GM23248 (cell line): ENCODE measurements around the gene HOXC12. TPM values are rescaled to one million over a fixed set of nuclear protein-coding genes. Genes with fewer than 3 reads are reported as not detected.

Experiments used
- DNase-seq: peaks from one replicate; pipeline ENCODE4 v3.0.0-alpha.2; 2015
- H2AFZ ChIP-seq: fragments of 200-600 bp; sonication (generic); 2 replicates; pipeline ENCODE4 v1.6.1; 2016; ENCODE audit warnings: antibody characterized with exemption
- H3F3A ChIP-seq: fragments of 200-600 bp; sonication (generic); 2 replicates; pipeline ENCODE4 v1.6.1; 2016; ENCODE audit warnings: mild to moderate bottlenecking, antibody characterized with exemption, mixed run types; ENCODE audit not compliant: insufficient read depth
- H3K27ac ChIP-seq: fragments of 200-600 bp; sonication (generic); 2 replicates; pipeline ENCODE4 v1.5.1; 2016; ENCODE audit warnings: mild to moderate bottlenecking
- H3K27me3 ChIP-seq: fragments of 200-600 bp; sonication (generic); replicated peaks from 2 replicates; pipeline ENCODE4 v1.6.1; 2016; ENCODE audit warnings: mild to moderate bottlenecking; ENCODE audit not compliant: insufficient read depth
- H3K36me3 ChIP-seq: fragments of 200-600 bp; sonication (generic); 2 replicates; pipeline ENCODE4 v1.6.1; 2016; ENCODE audit warnings: low read depth, mild to moderate bottlenecking
- H3K4me1 ChIP-seq: fragments of 200-600 bp; sonication (generic); 2 replicates; pipeline ENCODE4 v1.6.1; 2016; ENCODE audit warnings: mild to moderate bottlenecking; ENCODE audit not compliant: insufficient read depth
- H3K4me2 ChIP-seq: fragments of 200-600 bp; sonication (generic); one replicate; pipeline ENCODE4 v1.6.1; 2016; ENCODE audit warnings: mild to moderate bottlenecking; ENCODE audit not compliant: unreplicated experiment
- H3K4me3 ChIP-seq: fragments of 200-600 bp; sonication (generic); 2 replicates; pipeline ENCODE4 v1.5.1; 2016; ENCODE audit warnings: mild to moderate bottlenecking
- H3K79me2 ChIP-seq: fragments of 200-600 bp; sonication (generic); 2 replicates; pipeline ENCODE4 v1.6.1; 2016; ENCODE audit warnings: mild to moderate bottlenecking; ENCODE audit not compliant: insufficient read depth
- H3K9ac ChIP-seq: fragments of 200-600 bp; sonication (generic); 2 replicates; pipeline ENCODE4 v1.6.1; 2016; ENCODE audit warnings: mild to moderate bottlenecking
- H3K9me2 ChIP-seq: fragments of 200-600 bp; sonication (generic); 2 replicates; pipeline ENCODE4 v1.6.1; 2016; ENCODE audit warnings: mixed run types, mild to moderate bottlenecking, moderate library complexity; ENCODE audit not compliant: insufficient read depth
- H3K9me3 ChIP-seq: fragments of 200-600 bp; sonication (generic); one replicate; pipeline ENCODE4 v1.6.1; 2017; ENCODE audit warnings: low read depth
- H4K20me1 ChIP-seq: fragments of 200-600 bp; sonication (generic); 2 replicates; pipeline ENCODE4 v1.6.0; 2016; ENCODE audit not compliant: insufficient read depth
- EZH2 ChIP-seq: fragments of 200-600 bp; sonication (generic); IDR thresholded peaks from 2 replicates; pipeline ENCODE4 v1.6.1; 2018; ENCODE audit warnings: antibody characterized with exemption, mild to moderate bottlenecking; ENCODE audit not compliant: insufficient read depth, poor library complexity, severe bottlenecking
- EZH2phosphoT487 ChIP-seq: fragments of 200-600 bp; sonication (generic); IDR thresholded peaks from 2 replicates; pipeline ENCODE4 v1.6.1; 2018; ENCODE audit warnings: antibody characterized with exemption, moderate library complexity, mild to moderate bottlenecking, low read depth; ENCODE audit not compliant: insufficient read depth
- WGBS, 2 experiments: methylation state at CpG; one replicate each; pipeline ENCODE4 v1.1.6; 2015 to 2017; ENCODE audit warnings: low lambda C conversion rate in 2 of 2, low coverage in 1 of 2; ENCODE audit errors: missing lambda C conversion rate in 2 of 2; 5-methylcytosine and 5-hydroxymethylcytosine counted together
- in situ Hi-C: fragments of 300-500 bp; cut with MboI; formaldehyde crosslinking; loops from 2 replicates; pipeline ENCODE4 v1.15.0; 2020
- polyA plus RNA-seq: library from polyadenylated mRNA; unstranded; fragments of >200 nt; fragmentation: Nextera tagmentation; extraction: Ambion mirVana; gene quantifications from 2 replicates; pipeline ENCODE4 v1.2.1, GENCODE V29; 2016
- total RNA-seq: library from RNA; depleted of rRNA; stranded (reverse); fragments of >200 nt; shearing (Covaris generic); gene quantifications from 2 replicates; pipeline ENCODE4 v1.2.3, GENCODE V29; 2014

Gene HOXC12
- total and polyA plus RNA-seq, 2 experiments from 2014 or later: not detected

DNA sequence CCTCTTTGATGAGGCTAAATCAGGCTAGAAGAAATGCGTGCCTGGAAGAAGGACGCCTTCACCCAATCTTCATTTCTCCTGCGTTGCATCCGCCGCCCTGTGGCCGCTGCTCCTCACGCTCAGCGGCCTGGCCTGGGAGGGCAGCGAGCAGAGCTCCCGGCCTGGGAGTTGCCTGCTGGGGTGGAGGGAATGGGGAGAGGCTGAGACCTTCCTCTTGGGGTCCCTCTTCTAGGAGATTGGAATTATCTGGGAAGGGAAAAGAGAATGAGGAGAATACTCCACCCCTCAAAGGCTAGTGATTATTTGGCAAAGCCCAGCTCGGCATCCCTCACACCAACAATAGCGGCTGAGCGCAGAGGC is 2.4 kb upstream of the HOXC12 start:
- Histone ChIP-seq H2AFZ (no peak overlapping the region), H3K4me3 (no peak overlapping the region), H3K4me2 (no peak overlapping the region), H3F3A (no peaks in the 10 kb centered on the region), H3K79me2 (no peaks in the 10 kb centered on the region), H3K9me2 (no peaks in the 10 kb centered on the region), H3K27me3 (peaks cover 97% of the 10 kb centered on the region), H3K27ac (no peak overlapping the region), H3K9ac (no peak overlapping the region), H3K36me3 (no peaks in the 10 kb centered on the region), H4K20me1 (no peaks in the 10 kb centered on the region), H3K9me3 (no peaks in the 10 kb centered on the region), H3K4me1 (no peaks in the 10 kb centered on the region)
- in situ Hi-C loops: no loop called here
- TF ChIP-seq EZH2: peak; percentile 55
- TF ChIP-seq EZH2phosphoT487: no peak
- WGBS, 2 experiments: 20 to 23% methylated on average over 13 of the region's 13 CpGs
- peak; percentile 46 for DNase-seq

DNA sequence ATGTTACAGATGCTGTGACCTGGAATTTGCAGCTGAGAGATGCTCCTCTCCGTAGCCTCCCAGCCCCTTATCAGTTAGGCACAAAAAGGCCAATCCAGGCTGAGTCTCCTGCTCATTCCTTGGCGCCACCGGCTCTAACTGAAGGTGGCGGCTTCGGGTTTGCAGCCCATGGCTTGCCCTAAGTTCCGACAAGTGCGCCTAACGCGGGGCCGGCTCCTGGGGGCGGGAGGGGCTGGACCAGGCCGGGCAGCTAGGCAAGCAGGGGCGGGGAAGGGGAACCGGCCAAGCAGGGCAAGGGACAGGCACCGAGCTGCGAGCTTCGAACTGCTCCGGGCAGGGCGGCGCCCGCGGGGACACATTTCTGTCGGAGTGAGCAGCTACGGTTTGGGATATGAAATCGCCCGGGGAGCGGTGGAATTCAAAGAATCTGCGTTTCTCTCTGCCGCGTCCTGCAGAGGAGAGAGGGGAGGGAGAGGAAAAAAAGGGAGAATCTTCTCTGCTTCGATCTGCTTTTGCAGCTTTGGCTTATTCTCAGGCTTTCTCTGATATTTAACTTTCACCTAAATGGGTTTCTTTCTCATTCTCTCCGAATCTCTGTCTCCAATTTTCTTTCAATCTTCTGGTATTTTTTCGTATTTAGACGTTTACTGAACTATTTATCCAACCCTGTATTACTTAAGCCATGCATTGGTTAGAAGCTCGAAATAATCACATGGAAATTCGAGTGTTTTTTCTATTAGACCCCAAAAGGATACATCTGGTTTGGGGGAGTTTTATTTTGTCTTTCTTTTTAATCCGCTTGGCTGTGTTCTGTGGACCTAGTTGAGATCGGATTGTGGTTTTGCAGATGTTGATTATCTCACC is 1.6 kb upstream of the HOXC12 start:
- Histone ChIP-seq H3K79me2 (no peaks in the 10 kb centered on the region), H3K27ac (no peak overlapping the region), H3K9me2 (no peaks in the 10 kb centered on the region), H3K4me1 (no peaks in the 10 kb centered on the region), H3K4me2 (no peak overlapping the region), H4K20me1 (no peaks in the 10 kb centered on the region), H3K4me3 (no peak overlapping the region), H3K36me3 (no peaks in the 10 kb centered on the region), H3K9me3 (no peaks in the 10 kb centered on the region), H3K27me3 (peaks cover 97% of the 10 kb centered on the region), H2AFZ (no peak overlapping the region), H3K9ac (no peak overlapping the region), H3F3A (no peaks in the 10 kb centered on the region)
- DNase-seq: no peak
- TF ChIP-seq EZH2 (peak; percentile 61), EZH2phosphoT487 (no peak; the same call in 1 of the 2 replicates)
- in situ Hi-C loops: no loop called here
- WGBS, 2 experiments: 19 to 22% methylated on average over 33 to 38 of the region's 38 CpGs

- no peak overlapping the region for H3K9ac ChIP-seq
- no peaks in the 10 kb centered on the region for H3F3A ChIP-seq
- peaks cover 100% of the 10 kb centered on the region for H3K27me3 ChIP-seq
- no peak for DNase-seq
- no peaks in the 10 kb centered on the region for H3K79me2 ChIP-seq
- no peak overlapping the region for H3K4me2 ChIP-seq
- H3K4me3 ChIP-seq: no peak overlapping the region
- no peaks in the 10 kb centered on the region for H3K4me1 ChIP-seq
- WGBS, 2 experiments: 9% methylated on average over 19 of the region's 19 CpGs
- no peak overlapping the region for H3K27ac ChIP-seq
- no peaks in the 10 kb centered on the region for H3K9me2 ChIP-seq
- H3K36me3 ChIP-seq: no peaks in the 10 kb centered on the region
- TF ChIP-seq EZH2: peak; percentile 82
- no peak; the same call in 1 of the 2 replicates for TF ChIP-seq EZH2phosphoT487
- in situ Hi-C loops: no loop called here
- H2AFZ ChIP-seq: no peak overlapping the region
- no peaks in the 10 kb centered on the region for H4K20me1 ChIP-seq
- H3K9me3 ChIP-seq: no peaks in the 10 kb centered on the region
Measured at GRCh38 chr12:53953831-53954693, 641 bp upstream of the HOXC12 start.

- no peaks in the 10 kb centered on the region for H3K36me3 ChIP-seq
- H3K9ac ChIP-seq: no peak overlapping the region
- TF ChIP-seq EZH2phosphoT487 (no peak), EZH2 (no peak)
- H4K20me1 ChIP-seq: no peaks in the 10 kb centered on the region
- H2AFZ ChIP-seq: no peak overlapping the region
- no peak overlapping the region for H3K27ac ChIP-seq
- H3F3A ChIP-seq: no peaks in the 10 kb centered on the region
- no peaks in the 10 kb centered on the region for H3K79me2 ChIP-seq
- no peak overlapping the region for H3K4me2 ChIP-seq
- H3K4me3 ChIP-seq: no peak overlapping the region
- no peaks in the 10 kb centered on the region for H3K4me1 ChIP-seq
- WGBS, 2 experiments: 9 to 11% methylated on average over 63 to 77 of the region's 86 CpGs
- no peak for DNase-seq
- H3K27me3 ChIP-seq: peaks cover 100% of the 10 kb centered on the region
- no peaks in the 10 kb centered on the region for H3K9me3 ChIP-seq
- no peaks in the 10 kb centered on the region for H3K9me2 ChIP-seq
- in situ Hi-C loops: no loop called here
Measured at GRCh38 chr12:53955036-53955775, 503 bp downstream of the HOXC12 start.
